ENCODE measurements around the gene SMG9.

The SMG9 gene

GRCh38 chr19:43754503-43755255 is at the start of gene SMG9:
SMG9 (minus strand) TSS chr19:43754962; CDS start chr19:43750741, 4,221 bp downstream.
- DNase-seq = peak; percentile 96 to 98

- no peak for DNase-seq
These were observed 49.7 kb upstream of the SMG9 start for GRCh38 chr19:43804432-43804831.

- no peak for DNase-seq
These were observed 47.6 kb upstream of the SMG9 start, which contains the start of gene LYPD5 for GRCh38 chr19:43802216-43802951. LYPD5 (minus strand) TSS chr19:43802447; CDS start chr19:43802380, 67 bp downstream.

GRCh38 chr19:43799502-43800142 is 44.9 kb upstream of the SMG9 start:
- DNase-seq = no peak

GRCh38 chr19:43798546-43799409 is 44.0 kb upstream of the SMG9 start:
- peak in 1 of 2 donors; percentile 27 for DNase-seq

- DNase-seq = no peak
These were observed 43.3 kb upstream of the SMG9 start for GRCh38 chr19:43798026-43798545.

GRCh38 chr19:43797556-43797955 is 42.8 kb upstream of the SMG9 start:
- no peak for DNase-seq

- no peak for DNase-seq
These were observed 42.4 kb upstream of the SMG9 start for GRCh38 chr19:43797118-43797517.

GRCh38 chr19:43790587-43790986 is 35.8 kb upstream of the SMG9 start:
- no peak for DNase-seq

GRCh38 chr19:43789029-43789428 is 34.3 kb upstream of the SMG9 start:
- DNase-seq = peak; percentile 46 to 81

- DNase-seq = no peak
These were observed 31.9 kb upstream of the SMG9 start for GRCh38 chr19:43786665-43787064.

- peak; percentile 82 to 95 for DNase-seq
These were observed 30.4 kb upstream of the SMG9 start for GRCh38 chr19:43784981-43785808.

GRCh38 chr19:43784241-43784980 is 29.6 kb upstream of the SMG9 start:
- peak; percentile 75 to 83 for DNase-seq

GRCh38 chr19:43783636-43784035 is 28.9 kb upstream of the SMG9 start:
- DNase-seq = no peak

- no peak for DNase-seq
These were observed 28.0 kb upstream of the SMG9 start for GRCh38 chr19:43782689-43783231.

GRCh38 chr19:43782311-43782660 is 27.5 kb upstream of the SMG9 start:
- no peak for DNase-seq

GRCh38 chr19:43781630-43782310 is 27.0 kb upstream of the SMG9 start:
- DNase-seq = no peak

GRCh38 chr19:43780706-43781525 is 26.2 kb upstream of the SMG9 start, which contains the start of gene KCNN4:
KCNN4 (minus strand) TSS chr19:43780973; CDS start chr19:43780861, 112 bp downstream.
- peak; percentile 72 to 93 for DNase-seq

GRCh38 chr19:43779820-43780219 is 25.1 kb upstream of the SMG9 start:
- peak in 1 of 2 donors; percentile 19 for DNase-seq

Data from inflammatory macrophage treated with lipopolysaccharide for 1 hour (primary cell).